DND-41 (cell line): ENCODE results near the gene DRD1.

ENCODE experiments used
- EZH2 ChIP-seq: IDR thresholded peaks from 3 replicates; pipeline ENCODE4 v1.6.1; 2012; ENCODE audit warnings: borderline replicate concordance, low read depth, mild to moderate bottlenecking, moderate library complexity, low read length, inconsistent platforms; ENCODE audit not compliant: severe bottlenecking
- TF ChIP-seq, protein P1 (sequence below): IDR thresholded peaks from 2 replicates; pipeline ENCODE4 v1.5.1; 2012; ENCODE audit warnings: borderline replicate concordance, low read length, moderate library complexity, mild to moderate bottlenecking; ENCODE audit not compliant: poor library complexity, severe bottlenecking; ENCODE audit errors: extremely low read depth

DNA sequence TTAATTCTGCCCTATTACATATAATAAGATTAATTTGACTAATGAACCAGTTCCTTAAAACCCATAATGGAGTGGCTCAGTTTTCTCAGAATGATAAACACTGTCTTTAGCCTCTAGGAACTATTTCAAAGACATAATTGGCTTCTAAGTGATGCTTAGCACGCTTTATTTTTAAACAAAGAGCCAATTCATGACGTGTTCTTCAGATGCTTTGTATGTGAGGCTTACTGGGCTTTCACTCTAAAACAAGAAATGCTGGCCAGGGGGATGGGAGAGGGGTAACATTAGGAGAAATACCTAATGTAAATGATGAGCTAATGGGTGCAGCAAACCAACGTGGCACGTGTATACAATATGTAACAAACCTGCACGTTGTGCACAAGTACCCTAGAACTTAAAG, 26.8 kb upstream of the DRD1 start:
- TF ChIP-seq, protein P1, sequence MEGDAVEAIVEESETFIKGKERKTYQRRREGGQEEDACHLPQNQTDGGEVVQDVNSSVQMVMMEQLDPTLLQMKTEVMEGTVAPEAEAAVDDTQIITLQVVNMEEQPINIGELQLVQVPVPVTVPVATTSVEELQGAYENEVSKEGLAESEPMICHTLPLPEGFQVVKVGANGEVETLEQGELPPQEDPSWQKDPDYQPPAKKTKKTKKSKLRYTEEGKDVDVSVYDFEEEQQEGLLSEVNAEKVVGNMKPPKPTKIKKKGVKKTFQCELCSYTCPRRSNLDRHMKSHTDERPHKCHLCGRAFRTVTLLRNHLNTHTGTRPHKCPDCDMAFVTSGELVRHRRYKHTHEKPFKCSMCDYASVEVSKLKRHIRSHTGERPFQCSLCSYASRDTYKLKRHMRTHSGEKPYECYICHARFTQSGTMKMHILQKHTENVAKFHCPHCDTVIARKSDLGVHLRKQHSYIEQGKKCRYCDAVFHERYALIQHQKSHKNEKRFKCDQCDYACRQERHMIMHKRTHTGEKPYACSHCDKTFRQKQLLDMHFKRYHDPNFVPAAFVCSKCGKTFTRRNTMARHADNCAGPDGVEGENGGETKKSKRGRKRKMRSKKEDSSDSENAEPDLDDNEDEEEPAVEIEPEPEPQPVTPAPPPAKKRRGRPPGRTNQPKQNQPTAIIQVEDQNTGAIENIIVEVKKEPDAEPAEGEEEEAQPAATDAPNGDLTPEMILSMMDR: no peak
- TF ChIP-seq EZH2: no peak
